DND-41 (cell line): Measurements from ENCODE around the gene PEAK1.

Experiments used
- EZH2 ChIP-seq: IDR thresholded peaks from 3 replicates; pipeline ENCODE4 v1.6.1; 2012; ENCODE audit warnings: borderline replicate concordance, low read depth, mild to moderate bottlenecking, moderate library complexity, low read length, inconsistent platforms; ENCODE audit not compliant: severe bottlenecking
- TF ChIP-seq, protein P1 (sequence below): IDR thresholded peaks from 2 replicates; pipeline ENCODE4 v1.5.1; 2012; ENCODE audit warnings: borderline replicate concordance, low read length, moderate library complexity, mild to moderate bottlenecking; ENCODE audit not compliant: poor library complexity, severe bottlenecking; ENCODE audit errors: extremely low read depth

DNA sequence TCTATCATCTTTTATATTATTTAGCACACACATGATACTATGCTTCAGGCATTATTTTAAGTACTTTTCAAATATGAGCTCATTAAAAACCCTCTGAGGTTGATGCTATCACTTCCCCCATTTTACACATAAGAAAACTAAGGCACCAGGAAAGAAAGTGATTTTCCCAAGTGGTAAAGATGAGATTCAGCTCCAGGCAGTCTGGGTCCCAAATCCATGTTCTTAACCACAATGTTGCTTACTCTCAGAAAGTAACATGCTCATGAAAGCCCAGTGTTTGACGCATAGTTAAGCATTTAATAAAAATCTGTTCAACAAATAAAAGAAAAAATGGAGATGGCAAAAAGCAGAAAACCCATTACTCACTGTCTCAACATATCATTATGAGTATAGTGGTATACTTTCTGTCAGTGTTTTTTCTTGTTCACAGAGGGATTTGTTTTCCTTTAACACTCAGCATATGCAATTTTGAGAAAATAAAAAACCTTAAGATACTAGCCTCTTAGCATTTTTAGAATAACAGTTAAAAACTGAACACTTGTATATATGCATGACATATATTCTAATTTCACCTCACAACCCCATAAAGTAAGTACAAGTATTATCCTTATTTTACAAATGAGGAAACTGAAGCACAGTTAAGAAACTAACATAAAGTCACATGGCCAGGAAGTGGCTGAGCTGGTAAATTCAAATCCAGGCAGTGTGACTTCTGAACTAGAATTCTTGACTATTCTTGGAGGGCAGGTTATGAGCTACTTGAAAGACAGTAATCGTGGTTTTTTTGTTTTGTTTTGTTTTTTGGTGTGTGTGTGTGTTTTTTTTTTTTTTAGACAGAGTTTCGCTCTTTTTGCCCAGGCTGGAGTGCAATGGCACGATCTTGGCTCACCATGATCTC is 10.4 kb downstream of the PEAK1 start:
- TF ChIP-seq, protein P1, sequence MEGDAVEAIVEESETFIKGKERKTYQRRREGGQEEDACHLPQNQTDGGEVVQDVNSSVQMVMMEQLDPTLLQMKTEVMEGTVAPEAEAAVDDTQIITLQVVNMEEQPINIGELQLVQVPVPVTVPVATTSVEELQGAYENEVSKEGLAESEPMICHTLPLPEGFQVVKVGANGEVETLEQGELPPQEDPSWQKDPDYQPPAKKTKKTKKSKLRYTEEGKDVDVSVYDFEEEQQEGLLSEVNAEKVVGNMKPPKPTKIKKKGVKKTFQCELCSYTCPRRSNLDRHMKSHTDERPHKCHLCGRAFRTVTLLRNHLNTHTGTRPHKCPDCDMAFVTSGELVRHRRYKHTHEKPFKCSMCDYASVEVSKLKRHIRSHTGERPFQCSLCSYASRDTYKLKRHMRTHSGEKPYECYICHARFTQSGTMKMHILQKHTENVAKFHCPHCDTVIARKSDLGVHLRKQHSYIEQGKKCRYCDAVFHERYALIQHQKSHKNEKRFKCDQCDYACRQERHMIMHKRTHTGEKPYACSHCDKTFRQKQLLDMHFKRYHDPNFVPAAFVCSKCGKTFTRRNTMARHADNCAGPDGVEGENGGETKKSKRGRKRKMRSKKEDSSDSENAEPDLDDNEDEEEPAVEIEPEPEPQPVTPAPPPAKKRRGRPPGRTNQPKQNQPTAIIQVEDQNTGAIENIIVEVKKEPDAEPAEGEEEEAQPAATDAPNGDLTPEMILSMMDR, result no peak
- TF ChIP-seq EZH2, result no peak
